Uterus (tissue), 4 donors: ENCODE measurements around the gene JMJD6. TPM values are rescaled to one million over a fixed set of nuclear protein-coding genes. Genes with fewer than 3 reads are reported as not detected.
A peak's percentile ranks its signal among the peaks of the same experiment; 100 is the strongest.

Experiments used
- DNase-seq, 2 donors: peaks; one replicate each; pipeline ENCODE4 v3.0.0-alpha.2; 2019 to 2020
- H3K27ac ChIP-seq, 2 donors: fragments of 200-600 bp; sonication (generic); 1 replicate in 1 of 2; 2 replicates in 1 of 2; pipeline ENCODE4 v1.5.1; 2016 to 2018
- H3K27me3 ChIP-seq, 2 donors: fragments of 200-600 bp; sonication (generic); one replicate each; pipeline ENCODE4 v1.5.1; 2018 to 2019; ENCODE audit warnings: control low read depth in 1 of 2
- H3K36me3 ChIP-seq, 2 donors: fragments of 200-600 bp; sonication (generic); one replicate each; pipeline ENCODE4 v1.5.1; 2019; ENCODE audit warnings: control low read depth in 1 of 2
- H3K4me1 ChIP-seq, 2 donors: fragments of 200-600 bp; sonication (generic); one replicate each; pipeline ENCODE4 v1.5.1; 2018 to 2019; ENCODE audit warnings: control low read depth in 1 of 2
- H3K4me3 ChIP-seq, 2 donors: fragments of 200-600 bp; sonication (generic); 1 replicate in 1 of 2; 2 replicates in 1 of 2; pipeline ENCODE4 v1.5.1; 2018 to 2019; ENCODE audit warnings: mild to moderate bottlenecking in 1 of 2
- H3K9me3 ChIP-seq, 2 donors: fragments of 200-600 bp; sonication (generic); one replicate each; pipeline ENCODE4 v1.5.1; 2019; ENCODE audit warnings: control low read depth in 1 of 2
- CTCF ChIP-seq, 4 experiments: fragments of 200-600 bp in 2 of 4; fragments of 450-650 bp in 2 of 4; sonication (generic) in 2 of 4; IDR thresholded peaks; one replicate each; pipeline ENCODE4 v1.5.1; 2016 to 2019; ENCODE audit warnings: antibody characterized with exemption in 4 of 4, mild to moderate bottlenecking in 2 of 4, moderate library complexity in 1 of 4
- POLR2A ChIP-seq, 2 donors: fragments of 450-650 bp; IDR thresholded peaks; one replicate each; pipeline ENCODE4 v1.6.1; 2016; ENCODE audit warnings: antibody characterized with exemption in 2 of 2, mild to moderate bottlenecking in 1 of 2, moderate library complexity in 1 of 2
- intact Hi-C: fragments of 100-400 bp; cut with DNase I; formaldehyde crosslinking; loops from one replicate; pipeline ENCODE4 v1.15.1; 2023; ENCODE audit warnings: low total_unique reads
- total RNA-seq, 4 donors: library from RNA; depleted of rRNA in 3 of 4; stranded (reverse); fragments of >200 nt in 3 of 4; gene quantifications; one replicate each; pipeline versions ENCODE4 v1.1.0 to v1.2.4, GENCODE V29; 2014 to 2023
- donor health status: DM: yes; HTN: yes; CAD: no.

JMJD6 gene
- total RNA-seq, 4 donors from 2014 or later, result 5.9 to 40.8 (median 21.2) TPM

GRCh38 chr17:76696763-76697701 is 29.4 kb downstream of the JMJD6 start:
- TF ChIP-seq POLR2A (IDR thresholded peaks at IDR 0.05) (no peak), CTCF (IDR thresholded peaks at IDR 0.05) (no peak)
- Histone ChIP-seq H3K27me3 (no peaks in the 10 kb centered on the region), H3K4me3 (no peak overlapping the region), H3K36me3 (no peaks in the 10 kb centered on the region), H3K4me1 (peaks cover 7 to 34% of the 10 kb centered on the region in 2 donors), H3K9me3 (no peaks in the 10 kb centered on the region), H3K27ac (peak overlapping the region; percentile 90 to 96)
- intact Hi-C loops, result no loop called here
- no peak for DNase-seq

- Histone ChIP-seq H3K9me3 (no peaks in the 10 kb centered on the region), H3K27ac (peak overlapping the region; percentile 28 to 96), H3K4me1 (peaks cover 7 to 28% of the 10 kb centered on the region in 2 donors), H3K36me3 (no peaks in the 10 kb centered on the region), H3K27me3 (no peaks in the 10 kb centered on the region), H3K4me3 (no peak overlapping the region)
- TF ChIP-seq CTCF (IDR thresholded peaks at IDR 0.05), result no peak
- DNase-seq, result no peak
- intact Hi-C loops, result no loop called here
These were observed 31.2 kb downstream of the JMJD6 start for GRCh38 chr17:76695059-76695831.

- Histone ChIP-seq H3K27me3 (no peaks in the 10 kb centered on the region), H3K27ac (peak overlapping the region in 1 of 2 donors; percentile 34), H3K4me3 (no peak overlapping the region), H3K36me3 (no peaks in the 10 kb centered on the region), H3K9me3 (no peaks in the 10 kb centered on the region), H3K4me1 (peaks cover 3 to 15% of the 10 kb centered on the region in 2 donors)
- TF ChIP-seq POLR2A (IDR thresholded peaks at IDR 0.05) (no peak), CTCF (IDR thresholded peaks at IDR 0.05) (no peak)
- intact Hi-C loops, result no loop called here
- DNase-seq, result no peak
These were observed 34.8 kb downstream of the JMJD6 start for GRCh38 chr17:76691379-76692191.

GRCh38 chr17:76690596-76691280 is 35.7 kb downstream of the JMJD6 start:
- H3K27ac ChIP-seq, result peak overlapping the region in 1 of 2 donors; percentile 34
- no peaks in the 10 kb centered on the region for H3K27me3 ChIP-seq
- H3K36me3 ChIP-seq, result no peaks in the 10 kb centered on the region
- no peak overlapping the region for H3K4me3 ChIP-seq
- H3K9me3 ChIP-seq, result no peaks in the 10 kb centered on the region
- DNase-seq, result no peak
- H3K4me1 ChIP-seq, result peaks cover 2 to 18% of the 10 kb centered on the region in 2 donors
- no peak for TF ChIP-seq POLR2A (IDR thresholded peaks at IDR 0.05)
- TF ChIP-seq CTCF (IDR thresholded peaks at IDR 0.05), result no peak
- intact Hi-C loops, result no loop called here
